CD4-positive, alpha-beta memory T cell (primary cell): ENCODE measurements around the gene ZMYM4. TPM values are rescaled to one million over a fixed set of nuclear protein-coding genes. Genes with fewer than 3 reads are reported as not detected.

ENCODE experiments used
- CTCF ChIA-PET: fragments of 350-600 bp; sonication (Branson Sonifier 250); formaldehyde crosslinking; loops from one replicate; lab custom pipeline; 2021; ENCODE audit warnings: inconsistent platforms; ENCODE audit not compliant: partially characterized antibody; lab: Charles Lee
- POLR2A ChIA-PET: fragments of 350-600 bp; sonication (Branson Sonifier 250); formaldehyde crosslinking; loops from one replicate; lab custom pipeline; 2021; ENCODE audit not compliant: partially characterized antibody; lab: Charles Lee
- DNase-seq, 5 donors: peaks; one replicate each; pipeline versions ENCODE4 v3.0.0 to v3.0.0-alpha.2; 2020 to 2022; ENCODE audit warnings: mixed read lengths in 1 of 5
- H3K27ac ChIP-seq: one replicate; pipeline ENCODE4 v1.7.0; 2013; ENCODE audit warnings: low read depth, low read length
- H3K27me3 ChIP-seq: 2 replicates; pipeline ENCODE4 v1.7.0; 2013; ENCODE audit warnings: mild to moderate bottlenecking, low read length, moderate library complexity; ENCODE audit not compliant: insufficient read depth
- H3K36me3 ChIP-seq: 2 replicates; pipeline ENCODE4 v1.7.0; 2013; ENCODE audit warnings: mild to moderate bottlenecking, low read length, moderate library complexity; ENCODE audit not compliant: insufficient read depth
- H3K4me1 ChIP-seq: 2 replicates; pipeline ENCODE4 v1.7.0; 2013; ENCODE audit warnings: mild to moderate bottlenecking, low read length, moderate library complexity; ENCODE audit not compliant: insufficient read depth
- H3K4me3 ChIP-seq, 2 donors: one replicate each; pipeline ENCODE4 v1.7.0; 2013; ENCODE audit warnings: low read length in 2 of 2, mild to moderate bottlenecking in 1 of 2
- H3K9me3 ChIP-seq, 2 donors: one replicate each; pipeline ENCODE4 v1.7.0; 2013; ENCODE audit warnings: low read length in 2 of 2, control low read depth in 1 of 2; ENCODE audit not compliant: control insufficient read depth in 1 of 2
- H3K27ac Mint-ChIP-seq, 7 donors: one replicate each; pipeline ENCODE4 v1.8.0; 2020 to 2021; ENCODE audit warnings: mixed read lengths in 7 of 7, mild to moderate bottlenecking in 6 of 7, inconsistent platforms in 3 of 7, moderate library complexity in 3 of 7
- H3K27me3 Mint-ChIP-seq, 2 donors: one replicate each; pipeline ENCODE4 v1.8.0; 2020 to 2021; ENCODE audit warnings: mixed read lengths in 2 of 2
- H3K36me3 Mint-ChIP-seq, 2 donors: one replicate each; pipeline ENCODE4 v1.8.0; 2020 to 2021; ENCODE audit warnings: mixed read lengths in 2 of 2, inconsistent platforms in 1 of 2, mild to moderate bottlenecking in 1 of 2
- H3K4me1 Mint-ChIP-seq, 4 donors: one replicate each; pipeline ENCODE4 v1.8.0; 2020 to 2021; ENCODE audit warnings: mixed read lengths in 4 of 4, mild to moderate bottlenecking in 1 of 4
- H3K4me3 Mint-ChIP-seq, 8 donors: one replicate each; pipeline ENCODE4 v1.8.0; 2020 to 2021; ENCODE audit warnings: mixed read lengths in 8 of 8, mild to moderate bottlenecking in 7 of 8, moderate library complexity in 6 of 8, inconsistent platforms in 3 of 8
- H3K9me3 Mint-ChIP-seq, 8 donors: one replicate each; pipeline ENCODE4 v1.8.0; 2020 to 2021; ENCODE audit warnings: mixed read lengths in 8 of 8, mild to moderate bottlenecking in 5 of 8, inconsistent platforms in 3 of 8, moderate library complexity in 1 of 8
- intact Hi-C: fragments of 100-400 bp; cut with micrococcal nuclease; formaldehyde crosslinking; loops from one replicate; pipeline ENCODE4 v1.15.1; 2023
- polyA plus RNA-seq, 2 donors: library from polyadenylated mRNA; unstranded; fragments of 300-500 nt; fragmentation: Illumina TruSeq; gene quantifications; one replicate each; pipeline ENCODE4 v1.2.3, GENCODE V29; 2021
- total RNA-seq, 2 experiments: library from RNA; stranded (reverse); gene quantifications; one replicate each; pipeline ENCODE4 v1.2.3, GENCODE V29; 2021

The ZMYM4 gene
- total and polyA plus RNA-seq, 4 experiments from 2014 or later, result 13.8 to 41.9 (median 34.5) TPM

GRCh38 chr1:35350872-35351271, 82.4 kb downstream of the ZMYM4 start:
- no peak for DNase-seq
- H3K4me3 Mint-ChIP-seq, result no peak overlapping the region
- ChIA-PET CTCF (no interaction called here), POLR2A (no interaction called here)
- no peaks in the 10 kb centered on the region for H3K27me3 Mint-ChIP-seq
- peaks cover 3 to 9% (median 6%) of the 10 kb centered on the region in 4 donors for H3K4me1 Mint-ChIP-seq
- peaks cover 8 to 23% of the 10 kb centered on the region in 2 donors for H3K36me3 Mint-ChIP-seq
- intact Hi-C loops, result no loop called here
- Histone ChIP-seq H3K4me1 (no peaks in the 10 kb centered on the region), H3K27ac (no peak overlapping the region), H3K36me3 (no peaks in the 10 kb centered on the region), H3K27me3 (no peaks in the 10 kb centered on the region), H3K9me3 (no peaks in the 10 kb centered on the region), H3K4me3 (no peak overlapping the region)
- no peaks in the 10 kb centered on the region for H3K9me3 Mint-ChIP-seq
- no peak overlapping the region for H3K27ac Mint-ChIP-seq

- CTCF ChIA-PET, result interaction anchor here (0.6 kb wide), 1 partner anchor 82 kb away, joined by 3 read pairs; no protein-coding TSS in a partner anchor
- Mint-ChIP-seq H3K4me1 (peaks cover 0 to 12% (median 9%) of the 10 kb centered on the region in 4 donors), H3K27me3 (no peaks in the 10 kb centered on the region), H3K4me3 (no peak overlapping the region), H3K27ac (no peak overlapping the region), H3K36me3 (peaks cover 26 to 29% of the 10 kb centered on the region in 2 donors), H3K9me3 (no peaks in the 10 kb centered on the region)
- H3K36me3 ChIP-seq, result peaks cover 7% of the 10 kb centered on the region
- POLR2A ChIA-PET, result no interaction called here
- no peak overlapping the region for H3K27ac ChIP-seq
- intact Hi-C loops, result no loop called here
- no peak for DNase-seq
- H3K9me3 ChIP-seq, result no peaks in the 10 kb centered on the region
- no peak overlapping the region for H3K4me3 ChIP-seq
- H3K27me3 ChIP-seq, result no peaks in the 10 kb centered on the region
- no peaks in the 10 kb centered on the region for H3K4me1 ChIP-seq
Measured at GRCh38 chr1:35359995-35360394, 91.5 kb downstream of the ZMYM4 start.

- Histone ChIP-seq H3K27me3 (no peaks in the 10 kb centered on the region), H3K9me3 (no peaks in the 10 kb centered on the region), H3K36me3 (peaks cover 7% of the 10 kb centered on the region), H3K4me1 (no peaks in the 10 kb centered on the region), H3K4me3 (no peak overlapping the region), H3K27ac (no peak overlapping the region)
- no peaks in the 10 kb centered on the region for H3K27me3 Mint-ChIP-seq
- H3K9me3 Mint-ChIP-seq, result no peaks in the 10 kb centered on the region
- ChIA-PET CTCF (no interaction called here), POLR2A (no interaction called here)
- no peak overlapping the region for H3K4me3 Mint-ChIP-seq
- H3K36me3 Mint-ChIP-seq, result peaks cover 26 to 29% of the 10 kb centered on the region in 2 donors
- H3K27ac Mint-ChIP-seq, result no peak overlapping the region
- H3K4me1 Mint-ChIP-seq, result peaks cover 0 to 12% (median 8%) of the 10 kb centered on the region in 4 donors
- DNase-seq, result no peak
- intact Hi-C loops, result no loop called here
Measured at GRCh38 chr1:35361638-35362037, 93.1 kb downstream of the ZMYM4 start.

- ChIA-PET CTCF (no interaction called here), POLR2A (no interaction called here)
- Mint-ChIP-seq H3K36me3 (peaks cover 22 to 26% of the 10 kb centered on the region in 2 donors), H3K27ac (peak overlapping the region in 1 of 7 donors; percentile 5), H3K4me1 (peaks cover 0 to 9% (median 8%) of the 10 kb centered on the region in 4 donors), H3K4me3 (no peak overlapping the region), H3K9me3 (no peaks in the 10 kb centered on the region), H3K27me3 (no peaks in the 10 kb centered on the region)
- intact Hi-C loops, result no loop called here
- Histone ChIP-seq H3K36me3 (peaks cover 7% of the 10 kb centered on the region), H3K27me3 (no peaks in the 10 kb centered on the region), H3K4me1 (no peaks in the 10 kb centered on the region), H3K27ac (no peak overlapping the region), H3K4me3 (no peak overlapping the region), H3K9me3 (no peaks in the 10 kb centered on the region)
- DNase-seq, result no peak
Measured at GRCh38 chr1:35364741-35365140, 96.2 kb downstream of the ZMYM4 start.

GRCh38 chr1:35367914-35368313, 99.4 kb downstream of the ZMYM4 start:
- H3K36me3 Mint-ChIP-seq, result peaks cover 8 to 11% of the 10 kb centered on the region in 2 donors
- H3K27me3 ChIP-seq, result no peaks in the 10 kb centered on the region
- POLR2A ChIA-PET, result no interaction called here
- no peaks in the 10 kb centered on the region for H3K9me3 ChIP-seq
- H3K9me3 Mint-ChIP-seq, result no peaks in the 10 kb centered on the region
- no peak overlapping the region for H3K27ac Mint-ChIP-seq
- H3K4me1 Mint-ChIP-seq, result peaks cover 0 to 2% (median under 1%) of the 10 kb centered on the region in 4 donors
- no peak overlapping the region for H3K4me3 ChIP-seq
- H3K27ac ChIP-seq, result no peak overlapping the region
- no peaks in the 10 kb centered on the region for H3K4me1 ChIP-seq
- H3K36me3 ChIP-seq, result peaks cover 7% of the 10 kb centered on the region
- CTCF ChIA-PET, result no interaction called here
- DNase-seq, result no peak
- H3K27me3 Mint-ChIP-seq, result no peaks in the 10 kb centered on the region
- no peak overlapping the region for H3K4me3 Mint-ChIP-seq
- intact Hi-C loops, result no loop called here

- H3K36me3 ChIP-seq, result no peaks in the 10 kb centered on the region
- intact Hi-C loops, result no loop called here
- Mint-ChIP-seq H3K4me3 (no peak overlapping the region), H3K9me3 (no peaks in the 10 kb centered on the region), H3K27ac (no peak overlapping the region), H3K27me3 (no peaks in the 10 kb centered on the region), H3K4me1 (no peaks in the 10 kb centered on the region), H3K36me3 (peaks cover 2 to 4% of the 10 kb centered on the region in 2 donors)
- H3K4me3 ChIP-seq, result no peak overlapping the region
- ChIA-PET CTCF (no interaction called here), POLR2A (no interaction called here)
- no peaks in the 10 kb centered on the region for H3K9me3 ChIP-seq
- no peaks in the 10 kb centered on the region for H3K27me3 ChIP-seq
- H3K27ac ChIP-seq, result no peak overlapping the region
- DNase-seq, result no peak
- H3K4me1 ChIP-seq, result no peaks in the 10 kb centered on the region
Measured at GRCh38 chr1:35369922-35370671, 101.6 kb downstream of the ZMYM4 start.

- DNase-seq, result no peak
- Histone ChIP-seq H3K27ac (no peak overlapping the region), H3K36me3 (no peaks in the 10 kb centered on the region), H3K9me3 (no peaks in the 10 kb centered on the region), H3K27me3 (no peaks in the 10 kb centered on the region), H3K4me1 (no peaks in the 10 kb centered on the region), H3K4me3 (no peak overlapping the region)
- H3K4me1 Mint-ChIP-seq, result no peaks in the 10 kb centered on the region
- no peak overlapping the region for H3K27ac Mint-ChIP-seq
- H3K36me3 Mint-ChIP-seq, result peaks cover 2 to 5% of the 10 kb centered on the region in 2 donors
- H3K27me3 Mint-ChIP-seq, result no peaks in the 10 kb centered on the region
- POLR2A ChIA-PET, result no interaction called here
- H3K9me3 Mint-ChIP-seq, result no peaks in the 10 kb centered on the region
- CTCF ChIA-PET, result no interaction called here
- intact Hi-C loops, result no loop called here
- H3K4me3 Mint-ChIP-seq, result no peak overlapping the region
Measured at GRCh38 chr1:35371506-35371905, 103.0 kb downstream of the ZMYM4 start.
